ENCODE measurements around the gene NPY4R2. TPM values are rescaled to one million over a fixed set of nuclear protein-coding genes. Genes with fewer than 3 reads are reported as not detected.
"Not testable (repeated sequence)": the region's sequence is repeated elsewhere in the genome, so short reads cannot be mapped to it uniquely, and the experiment has no call there.

Gene NPY4R2
- total RNA-seq, 1 donor from 2014 or later = 1.9 TPM

DNA sequence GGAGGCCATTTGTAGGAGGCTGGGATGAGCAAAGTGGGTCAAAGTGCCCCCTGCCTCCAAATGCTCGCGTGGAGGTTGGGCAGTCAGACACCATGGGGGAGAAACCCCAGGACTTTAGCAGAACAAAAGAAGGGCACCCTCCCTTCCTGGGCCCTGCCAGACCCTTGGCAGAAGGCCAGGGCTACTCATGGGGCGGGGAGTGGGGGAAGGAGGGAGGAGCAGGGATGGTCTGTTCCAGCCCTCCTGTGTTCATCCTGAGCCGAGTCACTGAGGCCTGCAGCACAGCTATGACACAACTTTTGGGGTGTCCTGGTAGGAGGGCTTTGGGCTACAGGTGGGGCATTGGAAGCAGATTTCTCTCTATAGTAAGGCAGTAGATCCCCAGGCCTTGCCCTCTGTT is 24.9 kb downstream of the NPY4R2 start:
- intact Hi-C loops (cut with DNase I); H3K4me3 ChIP-seq; H3K36me3 ChIP-seq; H3K9me3 ChIP-seq; H3K4me1 ChIP-seq; H3K27me3 ChIP-seq (ENCODE audit: low read depth); H3K27ac ChIP-seq; ATAC-seq: not testable (repeated sequence)
- DNase-seq = peak; percentile 39

DNA sequence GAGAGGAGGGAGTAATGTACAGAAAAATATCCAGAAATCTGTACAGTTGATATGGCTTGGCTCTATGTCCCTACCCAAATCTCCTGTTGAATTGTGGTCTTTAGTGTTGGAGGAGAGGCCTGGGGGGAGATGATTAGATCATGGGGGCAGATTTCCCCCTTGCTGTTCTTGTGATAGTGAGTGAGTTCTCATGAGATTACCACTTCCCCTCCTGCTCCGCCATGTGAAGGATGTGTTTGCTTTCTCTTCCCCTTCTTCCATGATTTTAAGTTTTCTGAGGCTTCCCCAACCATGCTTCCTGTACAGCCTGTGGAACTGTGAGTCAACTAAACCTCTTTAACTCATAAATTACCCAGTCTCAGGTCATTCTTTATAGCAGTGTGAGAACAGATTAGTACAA is 29.0 kb downstream of the NPY4R2 start:
- H3K27me3 ChIP-seq (ENCODE audit: low read depth); intact Hi-C loops (cut with DNase I): not testable (repeated sequence)
- peak in 1 of 2 donors; percentile 6 for ATAC-seq

DNA sequence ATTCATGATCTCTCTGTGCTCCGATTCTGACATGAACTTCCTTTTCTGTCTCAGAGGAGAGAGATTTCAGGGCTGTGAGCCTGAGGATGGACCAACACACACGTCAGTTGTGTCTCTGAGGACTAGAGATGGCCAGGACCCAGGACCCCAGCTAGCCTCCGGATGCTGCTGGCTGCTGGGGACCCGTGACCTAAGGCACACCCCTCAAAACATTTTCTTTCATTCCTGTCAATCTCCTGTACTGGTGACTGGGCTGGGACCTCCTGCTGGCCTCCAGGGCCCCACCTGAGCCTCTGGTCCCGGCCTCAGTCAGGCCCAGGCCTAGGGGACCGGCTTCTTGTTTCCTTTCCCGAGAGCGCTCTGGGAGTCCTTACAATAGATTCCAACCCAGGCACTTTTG is 38.7 kb downstream of the NPY4R2 start:
- DNase-seq; intact Hi-C loops (cut with DNase I); H3K9me3 ChIP-seq; H3K36me3 ChIP-seq; H3K27me3 ChIP-seq (ENCODE audit: low read depth); H3K27ac ChIP-seq; H3K4me3 ChIP-seq; H3K4me1 ChIP-seq: not testable (repeated sequence)
- ATAC-seq = peak; percentile 21 to 31

More for the DNA sequence above, 29.0 kb downstream of the NPY4R2 start:
- not testable (repeated sequence) for H3K27ac ChIP-seq, DNase-seq, H3K4me3 ChIP-seq, H3K36me3 ChIP-seq, H3K9me3 ChIP-seq, H3K4me1 ChIP-seq

DNA sequence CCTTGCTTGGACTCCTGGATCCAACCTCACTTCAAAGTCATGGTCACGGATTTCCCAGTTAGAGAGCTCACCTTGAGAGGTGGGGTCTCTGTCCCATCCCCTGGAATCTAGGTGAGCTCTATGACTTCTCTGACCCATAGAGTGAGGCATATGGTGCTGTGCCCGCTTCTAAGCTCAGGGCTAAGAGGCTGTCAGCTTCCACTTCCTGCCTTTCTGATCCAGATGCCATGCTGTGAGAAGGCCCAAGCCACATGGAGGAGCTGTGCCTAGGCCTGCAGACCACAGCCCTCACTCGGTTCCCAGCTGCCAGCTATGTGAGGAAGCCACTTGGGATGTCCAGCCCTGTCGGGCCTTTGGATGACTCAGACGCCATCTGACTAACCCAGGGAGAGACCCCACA is 41.2 kb downstream of the NPY4R2 start:
- H3K36me3 ChIP-seq; H3K27me3 ChIP-seq (ENCODE audit: low read depth); H3K9me3 ChIP-seq; H3K27ac ChIP-seq; intact Hi-C loops (cut with DNase I); H3K4me3 ChIP-seq; DNase-seq; H3K4me1 ChIP-seq: not testable (repeated sequence)
- peak; percentile 3 to 16 for ATAC-seq

DNA sequence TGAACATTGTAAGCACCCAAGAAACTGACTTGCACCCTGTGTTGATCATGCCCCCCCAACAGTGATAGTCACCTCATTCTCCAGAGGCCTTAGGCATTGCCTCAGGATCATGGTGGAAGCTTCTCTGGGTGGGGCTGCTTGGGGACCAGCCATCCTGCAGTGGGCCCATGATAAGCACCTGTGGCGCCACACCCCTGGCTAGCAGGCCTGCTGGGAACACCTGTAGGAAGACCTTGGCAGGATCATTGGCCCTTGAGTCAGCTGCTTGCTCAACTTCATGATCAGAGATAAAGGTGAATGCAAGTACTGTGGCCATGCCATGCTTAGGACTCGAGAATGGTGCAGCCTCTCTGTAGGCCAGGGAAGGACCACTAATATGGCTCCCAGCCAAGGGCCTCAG is 42.2 kb downstream of the NPY4R2 start:
- ATAC-seq; intact Hi-C loops (cut with DNase I); H3K36me3 ChIP-seq; H3K27me3 ChIP-seq (ENCODE audit: low read depth); H3K4me1 ChIP-seq; H3K4me3 ChIP-seq; DNase-seq; H3K27ac ChIP-seq; H3K9me3 ChIP-seq: not testable (repeated sequence)

DNA sequence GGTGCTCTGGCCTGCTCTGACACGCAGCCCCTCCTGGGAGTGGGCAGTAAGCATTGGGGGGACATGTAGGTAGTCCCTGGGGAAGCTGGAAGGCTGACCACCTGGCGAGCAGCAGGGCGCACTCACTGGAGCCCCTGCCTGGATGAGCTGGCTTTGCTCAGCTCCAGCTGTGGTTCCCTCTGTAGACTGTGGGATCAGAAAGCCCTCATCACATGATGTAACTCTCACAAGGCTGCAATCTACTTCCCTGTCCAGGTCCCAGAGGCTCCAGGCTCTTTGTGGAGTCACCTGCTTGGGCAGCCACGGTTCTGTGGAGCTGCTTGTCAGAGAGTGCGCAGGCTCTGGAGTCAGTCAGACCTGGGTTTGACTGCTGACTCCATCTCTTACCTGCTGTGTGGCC is 44.3 kb downstream of the NPY4R2 start:
- intact Hi-C loops (cut with DNase I); H3K4me1 ChIP-seq; H3K27ac ChIP-seq; H3K9me3 ChIP-seq; DNase-seq; ATAC-seq; H3K4me3 ChIP-seq; H3K36me3 ChIP-seq; H3K27me3 ChIP-seq (ENCODE audit: low read depth): not testable (repeated sequence)

DNA sequence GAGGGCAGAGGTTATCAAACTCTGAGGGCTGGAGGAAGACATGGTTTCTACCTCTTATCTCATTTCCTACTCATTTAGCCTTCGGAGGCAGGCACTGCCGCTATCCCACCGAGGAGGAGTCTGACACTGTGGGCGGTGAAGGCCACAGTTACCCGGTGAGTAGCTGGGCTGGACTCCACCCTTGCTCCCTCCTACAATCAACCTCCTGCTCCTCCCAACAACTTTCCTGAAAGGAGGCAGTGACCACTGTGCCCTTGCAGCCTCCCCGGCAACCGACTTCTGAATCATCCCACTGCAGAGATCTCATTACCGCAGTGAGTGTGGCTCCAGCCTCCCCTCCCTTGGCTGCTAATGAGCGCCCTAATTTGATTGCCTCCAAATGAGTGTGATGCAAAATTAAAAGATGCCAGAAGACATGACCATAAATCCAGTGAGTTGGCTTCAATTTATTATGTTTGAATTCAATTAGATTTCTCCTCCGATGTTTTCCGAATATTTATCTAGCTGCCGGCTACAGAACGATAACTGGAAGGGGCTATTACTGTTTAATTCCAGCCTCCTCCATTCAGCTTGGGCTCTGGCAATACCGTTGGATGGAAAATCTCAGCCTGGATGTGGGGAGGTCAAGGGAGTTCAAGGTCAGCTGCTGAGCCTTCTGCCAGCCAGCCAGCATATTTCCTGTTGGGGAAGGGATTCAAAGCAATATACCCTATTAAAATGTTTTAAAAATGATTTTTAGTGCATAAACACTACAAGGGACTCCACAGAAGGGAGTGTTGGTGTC is 46.0 kb downstream of the NPY4R2 start:
- H3K27ac ChIP-seq; H3K9me3 ChIP-seq; DNase-seq; H3K36me3 ChIP-seq; H3K4me1 ChIP-seq; H3K27me3 ChIP-seq (ENCODE audit: low read depth); H3K4me3 ChIP-seq; intact Hi-C loops (cut with DNase I): not testable (repeated sequence)
- ATAC-seq = peak; percentile 9 to 19

DNA sequence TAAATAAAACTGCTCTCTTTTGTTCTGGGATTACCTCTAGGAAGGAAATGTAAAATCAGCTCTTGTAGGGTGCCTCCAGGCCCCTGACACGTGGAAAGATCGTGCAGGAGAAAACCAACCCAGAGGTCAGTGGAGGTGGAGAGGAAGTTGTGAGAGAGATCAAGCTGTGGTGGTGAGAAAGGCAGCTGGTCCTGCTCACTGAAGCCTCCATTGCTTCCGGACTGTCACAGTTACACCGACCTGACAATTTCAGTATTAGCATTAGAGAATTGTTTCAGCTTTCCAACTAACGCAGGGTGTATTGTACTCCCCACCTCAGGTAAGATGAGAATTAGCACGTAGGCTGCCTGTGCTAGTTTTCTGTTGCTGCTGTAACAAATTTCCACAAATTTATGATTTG is 50.5 kb downstream of the NPY4R2 start:
- intact Hi-C loops (cut with DNase I); H3K36me3 ChIP-seq; H3K4me1 ChIP-seq; ATAC-seq; H3K27ac ChIP-seq; H3K4me3 ChIP-seq; H3K27me3 ChIP-seq (ENCODE audit: low read depth); DNase-seq; H3K9me3 ChIP-seq: not testable (repeated sequence)

DNA sequence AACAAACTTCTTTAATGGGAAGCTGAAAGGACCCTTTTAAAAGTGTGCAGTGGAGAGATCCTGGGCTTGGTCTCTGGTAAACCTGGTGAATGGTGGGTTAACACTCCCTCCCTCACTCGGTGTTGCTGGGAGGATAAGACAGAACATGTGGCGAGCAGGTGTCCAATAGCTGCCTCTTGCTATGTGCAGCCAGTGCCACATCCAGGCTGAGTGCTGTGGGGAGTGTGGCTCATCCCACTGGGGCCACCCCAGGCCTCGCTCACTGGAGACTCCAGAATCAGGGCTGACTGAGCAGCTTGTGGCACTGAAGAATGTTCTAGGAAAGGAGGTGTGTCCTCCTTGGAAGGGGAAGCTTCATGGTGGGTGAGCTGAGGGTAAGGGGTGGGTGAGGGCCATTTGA is 51.6 kb downstream of the NPY4R2 start:
- H3K36me3 ChIP-seq; H3K9me3 ChIP-seq; H3K27me3 ChIP-seq (ENCODE audit: low read depth); DNase-seq; intact Hi-C loops (cut with DNase I); H3K4me3 ChIP-seq; H3K4me1 ChIP-seq; ATAC-seq; H3K27ac ChIP-seq: not testable (repeated sequence)

DNA sequence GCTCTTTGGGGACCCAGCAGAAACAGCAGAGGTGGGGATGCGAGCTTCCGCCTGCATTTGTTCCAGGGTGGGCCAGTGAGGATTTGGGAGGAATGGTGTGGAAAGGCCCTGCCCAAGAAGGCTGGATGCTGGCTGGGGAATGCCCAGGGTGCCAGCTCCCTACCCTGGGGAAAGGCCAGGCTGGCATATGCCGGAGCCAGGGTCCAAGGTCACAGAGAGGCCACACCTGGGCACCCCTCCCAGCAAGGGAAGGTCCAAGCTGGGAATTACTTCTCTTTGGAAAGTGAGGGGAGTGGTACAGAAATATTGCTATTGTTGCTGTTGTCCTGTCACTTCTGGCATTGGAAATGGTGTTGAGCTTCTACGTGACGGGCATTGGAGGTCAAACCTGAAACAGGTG is 53.1 kb downstream of the NPY4R2 start:
- H3K4me3 ChIP-seq; H3K9me3 ChIP-seq; H3K4me1 ChIP-seq; DNase-seq; ATAC-seq; H3K36me3 ChIP-seq; H3K27me3 ChIP-seq (ENCODE audit: low read depth); H3K27ac ChIP-seq; intact Hi-C loops (cut with DNase I): not testable (repeated sequence)

DNA sequence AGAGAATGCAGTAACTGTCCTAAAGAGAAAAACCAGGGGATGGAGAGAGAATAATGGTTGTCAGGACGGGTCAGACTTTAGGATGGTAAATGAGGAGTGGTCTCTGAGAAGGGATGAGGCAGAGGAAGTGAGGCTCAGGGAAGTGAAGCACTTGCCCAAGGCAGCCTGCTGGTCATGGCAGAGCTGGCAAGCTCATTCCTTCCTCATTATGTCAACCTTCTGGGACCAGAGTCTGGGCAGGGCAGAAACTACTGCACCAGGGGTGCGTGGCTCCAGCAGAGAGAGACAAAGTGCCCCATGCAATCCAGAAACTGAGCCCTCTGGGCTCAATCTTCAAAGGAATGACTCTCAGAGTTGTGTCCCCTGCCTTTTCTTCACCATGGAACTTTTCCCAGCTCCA is 53.6 kb downstream of the NPY4R2 start:
- ATAC-seq = peak in 1 of 2 donors; percentile 33
- not testable (repeated sequence) for H3K4me3 ChIP-seq

More for the DNA sequence above, 53.6 kb downstream of the NPY4R2 start:
- H3K27me3 ChIP-seq (ENCODE audit: low read depth); intact Hi-C loops (cut with DNase I); H3K4me1 ChIP-seq; H3K36me3 ChIP-seq; H3K27ac ChIP-seq; DNase-seq; H3K9me3 ChIP-seq: not testable (repeated sequence)

Other genes with a start within 250 kb of the NPY4R2 start
- gene SYT15B, start 155.1 kb upstream of the NPY4R2 start, total RNA-seq = 40.6 TPM
- not detected for gene FAM25C, start 81.1 kb downstream of the NPY4R2 start, total RNA-seq

All from lower lobe of right lung (tissue), 2 donors.